Non-pigmented ciliary epithelial cell (primary cell): ENCODE results near the gene FBXL17.

Experiments used
- DNase-seq: peaks from one replicate; pipeline ENCODE4 v3.0.0-alpha.2; 2010; ENCODE audit warnings: low read depth

The FBXL17 gene

DNA sequence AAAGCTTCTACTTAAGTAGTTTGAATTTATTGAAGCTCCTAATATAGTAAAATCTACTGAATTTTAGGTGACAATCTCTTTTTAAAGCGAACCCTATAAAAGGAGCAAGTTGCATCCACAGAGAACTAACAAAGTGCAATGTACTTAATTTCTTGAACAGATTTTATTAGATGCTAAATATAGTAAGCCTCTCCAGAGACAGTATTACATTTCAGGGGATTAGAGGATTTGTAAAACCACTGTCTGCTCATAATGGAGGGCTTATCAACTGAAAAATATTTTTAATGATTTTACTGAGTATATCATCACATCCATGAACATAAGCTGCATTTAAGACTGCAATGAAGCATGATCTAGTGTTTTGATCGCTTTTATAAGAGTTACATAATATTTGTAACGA is 481.2 kb downstream of the FBXL17 start:
- DNase-seq, result no peak

DNA sequence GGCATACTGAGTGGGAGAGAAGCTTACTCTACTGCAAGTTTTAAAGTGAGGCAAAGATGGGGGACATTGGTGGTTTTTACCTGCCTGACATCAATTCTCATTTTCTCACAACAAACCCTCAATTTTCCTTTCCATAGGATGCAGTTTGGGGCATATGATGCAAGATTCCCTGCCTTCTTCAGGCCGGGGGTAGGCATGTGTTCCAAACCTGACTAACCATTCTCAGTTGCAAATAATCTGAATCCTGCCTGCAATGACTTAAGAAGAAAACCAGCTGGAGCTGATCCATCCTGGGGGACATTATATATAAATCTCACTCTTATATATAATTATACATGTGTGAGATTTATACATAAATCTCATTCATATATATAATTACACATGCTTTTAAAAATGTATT is 487.5 kb downstream of the FBXL17 start:
- no peak for DNase-seq

DNA sequence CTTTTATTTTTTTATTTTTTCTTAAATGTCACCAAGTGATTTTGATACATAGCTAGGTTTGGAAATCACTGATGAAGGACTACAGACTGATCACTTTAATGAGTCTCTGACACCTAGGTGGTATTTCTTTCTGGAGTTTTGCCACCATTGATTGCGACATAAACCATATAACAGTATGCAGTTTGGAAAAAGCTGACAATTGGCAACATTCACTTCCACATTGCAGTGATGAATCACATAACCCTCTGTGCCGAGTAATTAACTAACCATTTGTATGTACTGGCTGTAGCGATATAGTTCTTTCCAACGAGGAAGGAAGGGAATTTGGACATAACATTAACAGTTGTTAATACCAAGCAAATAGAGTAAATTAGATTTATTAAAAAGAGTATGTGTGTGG is 488.3 kb downstream of the FBXL17 start:
- no peak for DNase-seq

DNA sequence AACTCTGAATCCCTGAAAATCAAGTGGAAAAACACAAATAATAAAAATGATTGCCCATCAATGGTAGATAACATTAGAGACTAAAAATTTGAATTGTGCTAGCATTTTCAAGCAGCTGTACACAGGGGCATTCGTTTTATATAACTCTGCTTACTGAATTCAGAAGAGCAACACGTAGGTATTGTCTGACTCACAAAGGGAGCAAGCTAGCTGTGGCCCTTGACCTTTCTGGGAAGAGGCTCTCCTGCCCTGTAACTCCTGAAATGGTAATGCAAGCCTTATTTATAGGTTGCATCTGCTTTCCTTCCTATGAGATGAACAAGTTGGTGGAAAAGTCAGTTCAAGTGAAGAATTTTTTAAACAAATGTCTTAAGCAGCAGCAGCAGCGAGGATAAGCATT is 492.5 kb downstream of the FBXL17 start:
- no peak for DNase-seq

DNA sequence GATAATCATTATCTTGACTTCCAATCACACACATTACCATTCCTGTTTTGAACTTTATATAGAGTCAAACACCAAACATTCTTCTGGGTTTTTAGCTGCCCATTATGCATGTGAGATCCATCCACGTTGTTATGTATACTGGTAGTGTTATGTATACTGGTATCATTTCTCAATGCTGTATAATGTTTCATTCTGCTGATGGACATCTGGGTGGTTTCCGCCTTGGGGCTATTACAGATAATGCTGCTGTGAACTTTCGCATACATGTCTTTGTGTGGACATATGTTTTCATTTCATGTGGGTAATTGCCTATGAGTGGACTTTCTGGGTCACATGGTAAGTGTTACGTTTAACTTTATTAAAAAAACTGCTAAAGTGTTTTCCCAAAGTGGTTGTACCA is 493.4 kb downstream of the FBXL17 start:
- no peak for DNase-seq

DNA sequence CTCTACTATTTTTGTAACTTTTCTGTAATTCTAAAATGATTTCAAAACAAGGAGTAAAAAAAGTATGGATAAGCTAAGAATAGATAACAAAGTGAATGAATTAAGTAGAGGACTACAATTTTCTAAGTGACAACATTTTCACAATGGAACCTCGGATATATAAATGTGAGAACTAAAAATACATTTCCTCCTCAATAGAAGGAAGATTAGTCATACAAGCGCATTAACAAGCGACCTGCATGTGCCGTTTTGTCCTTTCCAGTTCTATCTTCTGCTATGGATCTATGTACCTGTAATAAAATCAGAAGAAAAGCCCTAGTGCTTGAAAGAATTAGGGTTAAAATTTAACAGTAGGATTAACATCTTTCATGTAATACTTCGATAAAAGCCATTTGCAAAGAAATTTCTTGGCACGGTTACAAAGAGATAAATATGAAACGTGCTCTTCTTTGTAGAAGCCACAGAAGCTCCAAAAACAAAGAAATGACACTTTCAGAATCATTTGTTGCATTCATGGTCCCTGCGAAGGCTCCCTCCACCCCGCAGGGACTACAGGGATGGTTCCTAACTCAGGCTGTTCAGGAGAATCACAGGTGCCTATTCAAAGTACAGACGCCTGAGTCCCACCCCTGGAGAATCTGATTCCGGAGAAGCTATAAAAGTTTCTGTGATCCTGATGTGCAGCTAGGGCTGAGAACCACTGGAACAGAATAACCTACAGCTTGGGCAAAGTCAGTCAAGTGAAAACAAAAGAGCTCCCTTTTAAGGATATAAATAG is 494.5 kb downstream of the FBXL17 start:
- no peak for DNase-seq

DNA sequence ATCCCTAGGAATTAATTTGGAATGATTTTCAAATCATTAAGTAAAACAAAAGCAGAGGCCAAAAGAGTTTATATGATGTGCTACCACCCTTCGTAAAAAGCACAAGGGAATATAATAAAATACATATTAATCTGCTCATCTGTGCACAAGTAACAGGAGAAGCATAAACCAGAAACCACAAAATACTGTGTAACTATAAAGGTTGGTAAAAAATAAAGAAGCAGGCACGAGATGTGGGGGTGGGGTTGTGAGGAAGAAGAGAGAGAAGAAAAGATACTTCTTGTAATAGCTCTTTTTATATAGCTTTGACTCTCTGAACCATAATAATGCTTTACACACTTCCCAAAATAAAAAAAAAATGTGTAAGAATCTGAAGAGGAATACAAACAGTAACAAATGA is 496.3 kb downstream of the FBXL17 start:
- no peak for DNase-seq

DNA sequence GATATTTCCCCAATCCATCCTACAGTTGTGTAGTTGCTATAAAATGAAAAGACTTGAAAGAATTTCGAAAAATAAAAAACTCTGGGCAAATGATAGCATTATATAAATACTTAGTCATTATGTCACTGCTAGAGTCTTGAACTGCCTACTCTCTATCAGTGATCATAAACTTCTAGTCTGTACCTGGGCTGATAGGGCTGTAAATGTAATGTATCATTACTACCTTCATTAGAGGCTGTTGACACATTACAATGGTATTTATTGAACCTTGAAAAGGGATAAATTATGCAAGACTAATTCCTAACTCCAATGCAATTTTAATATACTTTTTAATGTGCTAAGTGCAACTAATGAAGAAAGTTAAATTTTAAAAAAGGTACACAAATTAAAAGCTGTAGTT is 497.0 kb downstream of the FBXL17 start:
- DNase-seq, result no peak

DNA sequence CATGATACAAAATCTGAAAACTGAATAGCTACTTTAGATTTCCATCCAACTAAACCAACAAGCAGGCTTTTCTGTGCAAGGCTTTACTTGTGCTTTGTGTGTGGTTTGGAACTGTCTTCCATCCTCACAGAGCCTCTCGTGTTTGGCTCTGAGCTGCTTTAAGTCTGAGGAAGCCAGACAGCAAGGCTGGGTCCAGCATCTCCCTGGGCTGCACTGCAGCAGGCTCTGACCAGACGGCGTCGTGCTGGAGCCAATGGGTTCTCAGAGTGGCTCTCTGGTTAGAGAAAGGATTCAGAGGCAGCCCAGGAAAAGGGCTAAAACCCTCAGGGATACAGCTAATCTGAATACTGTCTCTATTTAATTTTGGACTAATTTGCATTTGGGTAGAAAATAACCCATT is 503.2 kb downstream of the FBXL17 start:
- DNase-seq, result no peak

DNA sequence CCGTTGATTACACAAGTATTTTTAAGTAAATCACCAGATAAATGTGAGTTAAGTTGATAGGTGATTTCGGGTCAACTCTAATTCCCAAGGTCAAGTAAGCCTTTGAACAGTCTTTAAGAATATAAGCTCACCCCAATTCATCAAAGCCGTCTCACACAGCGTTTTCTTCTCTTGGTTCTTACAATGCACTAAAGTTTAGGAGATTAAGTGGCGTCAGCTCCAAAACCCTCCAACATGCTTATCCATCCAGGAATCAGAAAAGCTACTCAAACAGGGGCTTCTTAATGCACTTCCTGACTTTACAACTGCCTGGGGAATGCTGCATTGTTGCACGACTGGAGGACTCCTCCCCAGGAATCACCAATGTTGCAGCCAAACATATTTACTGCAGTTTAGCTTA is 505.0 kb downstream of the FBXL17 start:
- DNase-seq, result no peak

DNA sequence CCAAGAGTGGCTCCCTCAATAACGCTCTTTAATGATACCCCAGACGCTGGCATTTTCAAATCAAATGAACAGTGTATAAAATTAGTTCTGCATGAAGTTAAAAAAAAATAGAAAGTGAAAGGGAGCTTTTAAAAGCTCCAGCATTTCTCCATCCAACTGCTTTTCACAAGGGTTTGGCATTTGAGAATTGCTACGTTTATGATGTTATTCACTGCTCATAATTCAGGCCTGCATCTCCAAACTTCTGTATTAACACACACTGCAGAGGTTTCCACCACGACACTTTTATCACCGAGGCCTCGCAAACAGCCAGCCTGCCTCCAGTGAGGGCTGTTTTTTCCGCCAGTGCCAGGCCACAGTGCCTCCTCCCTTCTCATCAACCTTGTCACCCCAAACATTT is 505.6 kb downstream of the FBXL17 start:
- DNase-seq, result no peak

DNA sequence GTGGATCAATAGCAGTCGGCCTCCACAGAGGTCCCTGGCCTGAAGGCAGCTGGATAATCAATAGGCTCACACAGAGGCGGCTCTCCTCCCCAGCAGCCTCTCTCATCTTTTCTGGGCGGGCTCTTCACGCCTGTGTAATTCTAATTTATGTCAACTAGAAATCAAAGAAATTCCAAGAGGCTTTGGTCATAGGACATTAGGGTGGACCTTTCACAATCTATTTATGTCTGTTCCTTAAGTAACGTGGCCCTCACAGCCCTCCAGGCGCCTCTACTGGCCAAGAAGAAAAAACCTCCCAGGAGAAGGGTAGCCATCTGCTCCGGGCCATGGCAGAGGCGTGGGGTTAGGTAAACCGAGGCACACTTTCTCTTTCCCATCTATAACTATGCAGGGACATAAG is 506.1 kb downstream of the FBXL17 start:
- DNase-seq, result peak; percentile 63

DNA sequence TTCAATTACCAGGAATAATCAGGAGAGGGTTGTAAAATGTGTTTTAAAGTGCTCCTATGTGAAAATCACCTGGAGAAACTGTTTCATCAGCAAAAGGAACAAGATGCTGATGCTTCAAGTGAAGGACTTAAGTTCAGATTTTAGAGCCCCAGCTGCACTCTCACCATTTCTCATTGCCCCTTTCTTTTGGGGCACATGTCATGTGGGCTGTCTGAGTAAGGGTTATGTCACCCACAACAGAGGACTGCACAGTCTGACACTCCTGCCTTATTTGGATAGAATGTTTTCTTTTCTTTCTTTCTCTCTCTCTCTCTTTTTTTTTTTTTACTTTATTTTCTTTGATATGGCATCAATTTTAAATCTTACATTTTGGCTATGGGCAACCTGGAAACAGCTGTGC is 507.1 kb downstream of the FBXL17 start:
- no peak for DNase-seq

DNA sequence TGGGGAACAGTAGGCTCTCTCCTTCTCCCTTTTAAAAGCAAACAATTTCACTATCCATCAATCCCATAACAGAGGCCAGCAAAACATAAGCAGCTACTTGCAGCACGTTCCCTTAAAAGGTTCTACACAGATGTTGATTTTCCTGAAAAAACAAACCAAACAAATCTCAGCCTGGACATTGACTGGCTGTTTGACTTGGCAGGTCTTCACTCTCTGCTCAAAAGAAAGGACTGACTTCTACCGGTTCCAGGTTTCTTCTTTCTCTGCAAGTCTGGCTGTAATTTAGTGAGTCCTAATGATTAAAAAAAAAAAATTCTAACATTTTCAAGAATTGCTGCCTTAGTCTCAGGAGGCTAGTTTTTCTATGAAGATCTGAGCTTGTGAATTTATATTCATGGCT is 508.0 kb downstream of the FBXL17 start:
- no peak for DNase-seq

DNA sequence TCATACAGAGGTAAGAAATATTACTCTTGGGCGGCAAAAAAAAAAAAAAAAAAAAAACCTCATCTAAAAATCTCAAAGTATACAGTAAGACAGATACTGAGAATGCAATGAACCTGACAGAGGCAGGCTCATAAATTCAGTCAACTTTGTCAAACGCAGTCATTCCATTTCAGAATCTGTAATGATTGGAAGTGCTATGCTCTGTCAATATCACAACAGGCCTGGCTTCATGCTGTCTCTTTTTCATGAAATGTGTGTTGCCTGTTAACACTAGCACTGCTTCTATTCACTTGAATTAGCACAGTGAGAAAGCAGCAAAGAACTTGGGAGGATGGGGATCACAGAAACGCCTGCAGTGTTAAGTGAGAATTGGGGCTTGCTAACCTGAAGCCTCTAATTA is 510.9 kb downstream of the FBXL17 start:
- DNase-seq, result no peak

DNA sequence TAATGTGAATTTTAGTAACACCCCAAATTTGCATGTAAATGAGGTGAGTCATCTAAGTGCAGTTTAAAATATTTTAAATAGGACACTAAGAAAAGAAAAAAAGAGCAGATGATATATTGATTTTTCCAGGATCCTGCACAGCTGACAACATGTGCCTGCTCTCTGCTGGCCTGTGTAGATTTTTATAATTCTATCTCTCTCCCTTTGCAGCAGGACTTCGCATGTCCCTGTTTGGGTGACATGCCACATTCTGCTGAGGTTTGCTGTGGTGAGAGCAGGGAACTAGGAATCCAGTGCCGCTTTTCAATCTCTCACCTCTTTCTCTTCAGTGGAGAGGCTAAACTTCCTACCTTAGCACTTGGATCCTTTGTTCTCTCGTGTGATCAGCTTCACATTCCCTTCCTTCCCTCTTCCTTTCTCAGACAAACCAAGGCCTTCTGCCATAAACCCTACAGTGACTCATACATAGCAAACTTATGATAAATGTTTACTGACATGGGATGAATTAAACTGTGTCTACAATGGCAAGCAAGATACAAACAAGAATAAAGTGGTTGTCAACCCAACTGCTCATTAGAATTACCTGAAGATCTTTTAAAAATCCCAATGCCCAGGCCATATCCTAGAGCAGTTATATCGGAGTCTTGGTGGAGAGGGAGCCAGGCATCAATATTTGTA is 512.3 kb downstream of the FBXL17 start:
- DNase-seq, result peak; percentile 59

DNA sequence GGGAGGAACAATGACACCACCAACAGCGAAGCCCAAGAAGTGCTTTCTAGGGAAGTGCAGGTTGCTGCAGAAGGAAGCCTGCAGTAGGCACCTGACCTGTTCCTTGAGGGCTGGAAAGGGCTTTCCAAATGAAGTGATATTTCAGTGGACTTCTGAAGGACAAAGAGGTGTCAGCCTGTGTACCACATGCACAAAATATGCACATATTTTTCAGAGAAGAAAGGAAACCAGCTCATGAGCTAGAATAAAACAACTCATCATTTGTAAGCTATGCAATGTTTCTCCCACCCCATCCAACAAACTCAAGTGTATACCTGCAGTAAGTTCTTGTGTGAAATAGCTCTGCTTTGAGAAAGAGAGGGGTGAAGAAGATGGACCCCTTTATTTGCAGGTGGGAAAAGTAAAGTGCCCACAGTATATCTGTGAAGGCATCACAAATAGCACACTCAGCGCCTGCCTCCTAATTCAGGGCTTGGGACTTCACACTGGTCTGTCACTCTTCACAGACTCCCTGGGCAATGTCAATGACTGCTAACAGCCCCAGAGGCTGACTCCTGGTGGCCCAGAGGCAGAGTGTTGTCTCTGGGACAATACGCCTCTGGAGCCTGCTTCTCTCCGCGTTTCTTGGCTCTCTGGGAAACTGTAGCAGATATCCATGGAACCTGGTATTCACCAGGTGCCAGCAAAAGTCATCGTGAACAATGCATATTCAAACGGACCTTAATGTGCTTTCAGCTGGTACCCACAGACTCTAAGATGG is 513.1 kb downstream of the FBXL17 start:
- DNase-seq, result no peak

DNA sequence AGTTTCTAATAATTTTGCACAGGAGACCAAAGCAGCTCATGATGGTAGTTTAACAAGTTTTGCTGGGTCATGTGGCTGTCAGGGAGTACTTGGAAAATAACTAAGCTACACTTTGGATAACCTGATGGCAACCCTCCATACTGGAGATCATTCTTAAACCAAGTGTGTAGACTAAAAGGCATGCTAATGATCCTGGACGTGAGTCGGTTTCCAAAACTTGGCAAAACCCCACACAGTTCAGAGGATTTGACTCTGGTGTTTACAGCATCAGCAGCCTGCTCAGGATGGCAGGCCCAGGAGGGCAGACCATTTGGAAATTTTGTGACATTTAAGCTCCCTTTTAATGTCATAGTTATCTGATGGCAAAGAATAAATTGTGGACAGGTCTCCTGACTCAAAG is 514.6 kb downstream of the FBXL17 start:
- no peak for DNase-seq

DNA sequence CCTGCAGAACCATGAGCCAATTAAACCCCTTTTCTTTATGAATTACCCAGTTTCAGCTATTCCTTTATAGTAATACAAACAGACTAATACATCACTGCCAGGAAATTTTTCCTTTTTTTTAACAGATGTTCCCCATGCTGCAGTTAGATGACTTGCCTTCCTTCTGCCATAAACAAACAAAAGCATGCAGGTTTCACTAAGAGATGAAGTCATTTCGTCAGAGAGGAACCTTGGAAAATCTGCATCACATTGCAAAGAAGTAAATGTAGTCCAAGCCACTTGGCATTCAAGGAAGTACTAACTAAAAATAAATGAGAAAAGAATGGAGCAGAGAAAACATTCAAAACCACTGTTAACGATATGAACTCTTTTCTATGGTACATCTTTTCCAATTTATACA is 517.1 kb downstream of the FBXL17 start:
- no peak for DNase-seq

DNA sequence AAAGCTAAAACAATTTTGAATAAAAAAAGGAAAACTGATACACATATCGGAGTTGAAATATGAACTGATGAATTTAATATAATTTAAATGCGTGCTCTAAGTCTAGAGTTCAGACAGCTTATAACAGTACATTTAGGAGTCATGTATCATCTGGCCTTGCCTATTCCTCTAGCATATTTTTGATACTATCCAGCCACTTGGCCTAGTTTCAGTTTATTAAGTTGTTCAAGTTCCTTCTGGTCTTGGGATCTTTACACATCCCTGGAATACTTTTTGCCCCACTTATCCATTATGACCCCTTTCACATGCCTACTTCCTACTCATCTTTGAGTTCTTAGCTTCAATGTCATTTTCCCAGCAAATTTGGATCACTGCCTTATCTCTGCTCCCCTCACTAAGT is 518.8 kb downstream of the FBXL17 start:
- DNase-seq, result no peak

DNA sequence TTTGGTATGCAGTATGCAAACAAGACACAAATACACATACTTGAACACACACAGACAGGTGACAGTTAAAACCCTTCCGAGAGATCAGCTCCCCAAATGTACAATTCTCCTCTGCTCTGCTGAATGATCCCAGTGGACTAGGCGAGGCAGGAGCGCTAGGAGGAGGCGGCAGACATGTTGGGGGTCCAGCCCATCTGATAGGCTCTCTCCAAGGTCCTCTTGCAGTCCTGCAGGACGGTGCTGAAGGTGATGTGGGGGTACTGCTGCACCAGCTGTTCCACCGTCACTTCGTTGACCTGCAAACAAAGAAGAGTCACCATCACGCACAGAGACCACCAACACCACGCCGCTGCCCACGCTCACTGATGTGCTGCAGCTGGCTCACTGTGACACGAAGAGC is 520.3 kb downstream of the FBXL17 start:
- DNase-seq, result no peak

DNA sequence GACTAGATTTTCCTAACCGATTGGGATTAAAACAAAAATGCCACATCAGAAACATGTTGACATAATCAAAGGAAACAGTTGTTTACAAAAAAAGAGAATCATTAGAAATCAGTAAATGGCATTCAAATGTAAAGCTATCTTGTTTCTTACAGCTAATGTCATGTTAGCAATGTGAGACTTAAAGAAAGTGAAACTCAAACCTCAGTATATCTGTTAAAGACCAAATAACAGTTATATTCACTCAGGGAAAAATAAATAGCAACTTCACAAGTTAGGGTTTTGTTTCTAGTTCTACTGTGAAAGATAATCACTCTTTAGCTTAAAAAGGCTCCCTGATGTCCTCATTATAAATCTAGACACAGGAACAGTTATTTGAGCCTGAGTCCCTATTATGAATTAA is 521.9 kb downstream of the FBXL17 start:
- no peak for DNase-seq

DNA sequence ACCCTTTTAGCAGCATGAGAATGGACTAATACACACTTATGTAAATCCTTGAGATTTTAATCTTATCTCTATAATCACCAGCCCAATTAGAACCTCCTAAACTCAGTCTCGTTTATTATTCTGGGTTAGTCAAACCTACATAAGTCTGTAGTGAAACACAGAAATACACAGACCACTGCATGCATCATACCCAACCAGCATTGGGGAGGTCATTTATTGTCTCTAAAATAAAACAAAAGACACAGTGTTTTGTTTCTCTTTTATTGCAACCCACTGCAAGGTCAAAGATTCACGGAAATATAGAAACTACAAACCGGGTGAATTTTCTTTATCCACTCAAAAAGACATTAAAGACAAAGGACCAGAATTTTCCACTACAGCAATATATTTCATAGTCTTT is 523.1 kb downstream of the FBXL17 start:
- DNase-seq, result no peak
